Measurements from ENCODE around the gene CTSH. TPM values are rescaled to one million over a fixed set of nuclear protein-coding genes. Genes with fewer than 3 reads are reported as not detected.
"Not testable (repeated sequence)": the region's sequence is repeated elsewhere in the genome, so short reads cannot be mapped to it uniquely, and the experiment has no call there.

The CTSH gene
- total RNA-seq, 1 experiment from 2014 or later: 45.5 TPM

DNA sequence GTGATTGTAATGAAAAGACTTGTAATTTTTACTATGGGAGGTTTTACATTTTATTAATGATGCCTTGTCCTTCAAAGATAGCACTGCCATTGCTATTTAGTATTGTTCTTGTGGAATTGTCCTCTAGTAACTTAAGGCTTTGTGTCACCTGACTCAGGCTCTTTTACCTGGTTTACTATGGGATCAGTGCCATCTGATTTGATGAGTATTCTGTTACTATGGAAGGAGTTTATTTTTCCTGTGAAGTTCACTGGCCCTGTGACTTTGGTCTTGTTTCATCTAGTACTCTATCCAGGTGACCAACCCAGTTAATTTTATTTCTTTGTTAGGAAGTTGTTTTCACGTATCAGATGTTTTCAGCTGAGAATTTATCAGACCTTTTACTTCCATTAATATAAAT, 63.2 kb downstream of the CTSH start:
- no peak for DNase-seq (ENCODE audit: low read depth)

DNA sequence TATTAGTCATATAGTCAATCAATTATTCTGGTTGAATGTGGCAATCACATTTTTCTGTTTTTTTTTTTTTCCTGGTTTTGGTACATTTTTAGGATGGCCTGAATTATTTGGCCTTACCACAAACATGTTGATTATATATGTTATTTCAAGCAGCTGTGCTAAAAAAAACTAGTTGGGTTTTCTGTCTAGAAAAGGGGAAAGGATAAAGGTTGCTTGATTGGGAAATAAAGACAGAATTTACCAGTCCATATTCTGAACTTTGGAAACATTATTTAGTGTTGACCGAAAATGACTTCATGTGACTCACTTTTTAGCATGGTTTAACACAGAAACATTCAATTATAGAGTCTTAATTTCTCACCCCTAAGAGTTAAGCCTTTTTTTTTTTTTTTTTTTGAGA, 64.0 kb downstream of the CTSH start:
- no peak for DNase-seq (ENCODE audit: low read depth)

- DNase-seq (ENCODE audit: low read depth): peak; percentile 72
These were observed 64.7 kb downstream of the CTSH start for GRCh38 chr15:78880242-78880533.

DNA sequence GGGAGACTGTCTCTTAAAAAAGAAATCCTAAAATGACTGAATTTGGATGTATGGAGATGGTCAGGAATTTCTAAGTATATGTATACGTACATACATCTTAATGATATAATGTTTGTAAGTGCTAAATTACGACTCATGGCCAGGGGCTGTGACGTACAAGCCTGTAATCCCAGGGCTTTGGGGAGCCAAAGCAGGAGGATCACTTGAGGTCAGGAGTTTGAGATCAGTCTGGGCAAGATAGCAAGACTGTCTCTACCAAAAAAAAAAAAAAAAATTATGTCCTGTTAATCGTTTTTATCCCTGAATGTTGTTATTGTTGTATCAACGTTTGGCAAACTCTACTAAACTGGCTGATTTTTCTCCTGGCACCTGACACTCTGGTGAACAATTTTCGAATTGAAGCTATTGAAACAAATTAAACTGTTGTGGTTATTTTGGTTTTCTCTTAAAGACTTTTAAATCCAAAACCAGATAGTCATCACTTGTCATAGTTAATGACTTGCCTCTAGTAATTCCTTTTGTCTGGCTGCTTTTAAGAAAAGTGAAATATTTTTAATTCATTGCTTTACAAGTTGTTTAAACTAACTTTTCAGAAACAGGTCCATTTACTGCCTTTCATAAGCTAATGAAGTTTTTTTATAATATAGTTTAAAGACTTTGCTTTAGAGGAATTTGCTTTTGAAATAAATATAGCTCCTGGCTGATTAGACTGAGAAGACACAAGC, 65.2 kb downstream of the CTSH start:
- DNase-seq (ENCODE audit: low read depth): peak; percentile 56

DNA sequence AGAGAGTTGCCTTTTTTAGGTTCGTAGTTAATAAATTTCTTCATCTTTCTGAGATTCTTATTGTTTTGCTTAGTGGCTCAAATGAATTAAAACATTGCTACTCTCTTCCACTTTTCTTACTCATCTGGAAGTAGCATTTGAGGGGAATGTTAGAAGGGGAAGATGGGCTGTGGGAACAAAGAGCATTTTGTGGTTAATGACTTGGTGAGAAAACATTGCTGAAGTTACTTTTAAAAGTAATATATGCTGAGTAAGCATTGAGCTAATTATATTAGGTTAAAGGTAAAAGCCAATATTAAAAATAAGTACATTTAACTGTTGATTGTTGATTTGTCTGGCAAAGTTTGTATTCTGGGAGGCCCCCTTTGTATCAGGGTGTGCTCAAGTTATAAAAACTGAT, 66.5 kb downstream of the CTSH start:
- DNase-seq (ENCODE audit: low read depth): peak; percentile 63

DNA sequence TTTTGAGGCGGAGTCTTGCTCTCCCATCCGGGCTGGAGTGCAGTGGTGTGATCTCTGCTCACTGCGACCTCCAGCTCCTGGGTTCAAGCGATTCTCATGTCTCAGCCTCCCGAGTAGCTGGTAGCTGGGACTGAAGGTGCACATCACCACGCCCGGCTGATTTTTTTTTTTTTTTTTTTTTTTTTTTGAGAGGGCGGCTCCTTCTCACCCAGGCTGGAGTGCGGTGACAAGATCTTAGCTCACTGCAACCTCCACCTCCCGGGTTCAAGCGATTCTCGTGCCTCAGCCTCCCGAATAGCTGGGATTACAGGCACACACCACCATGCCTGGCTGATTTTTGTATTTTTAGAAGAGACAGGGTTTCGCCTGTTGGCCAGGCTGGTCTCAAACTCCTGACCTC, 67.9 kb downstream of the CTSH start:
- DNase-seq (ENCODE audit: low read depth): not testable (repeated sequence)

- DNase-seq (ENCODE audit: low read depth): no peak
These were observed 69.5 kb downstream of the CTSH start for GRCh38 chr15:78875107-78875914.

- DNase-seq (ENCODE audit: low read depth): peak; percentile 31
These were observed 70.8 kb downstream of the CTSH start for GRCh38 chr15:78873793-78874765.

DNA sequence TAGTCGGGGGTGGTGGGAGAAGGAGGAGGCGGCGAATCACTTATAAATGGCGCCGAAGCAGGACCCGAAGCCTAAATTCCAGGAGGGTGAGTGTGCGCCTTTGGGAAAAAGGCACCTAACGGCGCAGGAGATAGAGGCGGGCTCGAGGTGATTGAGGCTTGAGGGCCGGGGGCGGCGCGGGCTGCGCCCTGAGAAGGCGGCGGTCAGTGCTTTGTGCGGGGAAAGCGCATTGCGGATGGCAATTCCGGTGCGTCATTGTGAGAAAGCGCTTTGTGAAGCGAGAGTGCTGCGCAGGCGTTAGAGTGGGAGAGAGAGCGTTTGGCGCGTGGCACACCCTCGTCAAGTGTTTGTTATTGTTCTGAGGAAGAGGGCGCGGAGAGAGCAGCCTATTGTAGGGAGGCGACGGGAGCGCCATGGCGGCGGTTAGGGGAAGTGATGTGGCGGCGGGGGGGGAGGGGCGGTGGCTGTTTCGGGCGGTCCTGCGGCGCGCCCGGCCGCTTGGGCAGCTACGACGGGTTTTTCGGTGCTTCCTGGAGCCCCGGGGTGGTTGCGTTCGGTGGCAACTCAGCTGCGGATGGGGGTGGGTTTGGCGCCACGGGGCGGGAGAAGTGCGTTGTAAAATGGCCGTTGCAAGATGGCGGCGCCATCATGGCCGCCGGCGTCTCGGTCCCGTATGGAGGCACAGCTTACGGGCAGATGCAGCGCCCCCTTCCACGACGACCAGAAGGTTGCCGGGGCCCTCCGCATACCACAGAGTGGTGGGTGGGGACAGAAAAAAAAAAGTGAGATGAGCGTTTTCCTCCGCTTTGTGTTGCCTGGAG, 71.7 kb downstream of the CTSH start:
- DNase-seq (ENCODE audit: low read depth): peak; percentile 90

DNA sequence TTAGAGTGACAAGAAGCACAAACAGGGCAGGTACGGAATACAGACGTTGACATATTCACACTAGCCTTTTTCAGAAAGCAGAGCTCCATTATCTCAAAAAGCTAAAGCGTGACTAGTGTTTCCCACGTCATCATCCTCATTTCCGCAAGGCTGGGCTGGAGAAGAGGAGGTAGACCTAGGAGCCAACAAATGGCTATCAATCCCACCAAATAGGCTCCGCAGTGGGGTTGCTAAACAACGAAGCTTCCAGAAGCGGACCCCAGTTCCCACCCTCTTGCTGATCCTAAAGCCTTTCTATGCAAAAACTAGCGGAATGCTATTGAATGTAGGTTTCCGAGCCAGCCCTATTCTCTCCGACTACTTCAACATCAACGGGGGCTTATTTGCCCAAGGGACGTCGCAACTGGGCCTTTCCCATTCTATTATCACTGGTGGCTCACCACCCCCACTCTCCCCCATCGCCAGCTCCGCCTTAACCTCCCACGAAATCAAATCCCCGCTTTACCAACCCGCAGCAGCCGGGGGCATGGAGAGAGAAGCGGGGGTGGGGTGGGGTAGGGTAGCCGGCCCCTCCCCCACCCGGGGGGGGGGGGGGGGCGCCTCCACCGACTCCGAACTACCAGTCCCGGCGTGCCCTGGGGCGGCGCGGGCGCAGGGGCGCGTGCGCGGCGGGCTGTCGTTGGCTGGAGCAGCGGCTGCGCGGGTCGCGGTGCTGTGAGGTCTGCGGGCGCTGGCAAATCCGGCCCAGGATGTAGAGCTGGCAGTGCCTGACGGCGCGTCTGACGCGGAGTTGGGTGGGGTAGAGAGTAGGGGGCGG, 72.5 kb downstream of the CTSH start, which contains the start of gene MORF4L1:
MORF4L1 (plus strand) TSS at position 736 of the 817 bp plus-strand sequence. CDS start 128 bp downstream, outside the sequence.
- DNase-seq (ENCODE audit: low read depth): peak; percentile 94

DNA sequence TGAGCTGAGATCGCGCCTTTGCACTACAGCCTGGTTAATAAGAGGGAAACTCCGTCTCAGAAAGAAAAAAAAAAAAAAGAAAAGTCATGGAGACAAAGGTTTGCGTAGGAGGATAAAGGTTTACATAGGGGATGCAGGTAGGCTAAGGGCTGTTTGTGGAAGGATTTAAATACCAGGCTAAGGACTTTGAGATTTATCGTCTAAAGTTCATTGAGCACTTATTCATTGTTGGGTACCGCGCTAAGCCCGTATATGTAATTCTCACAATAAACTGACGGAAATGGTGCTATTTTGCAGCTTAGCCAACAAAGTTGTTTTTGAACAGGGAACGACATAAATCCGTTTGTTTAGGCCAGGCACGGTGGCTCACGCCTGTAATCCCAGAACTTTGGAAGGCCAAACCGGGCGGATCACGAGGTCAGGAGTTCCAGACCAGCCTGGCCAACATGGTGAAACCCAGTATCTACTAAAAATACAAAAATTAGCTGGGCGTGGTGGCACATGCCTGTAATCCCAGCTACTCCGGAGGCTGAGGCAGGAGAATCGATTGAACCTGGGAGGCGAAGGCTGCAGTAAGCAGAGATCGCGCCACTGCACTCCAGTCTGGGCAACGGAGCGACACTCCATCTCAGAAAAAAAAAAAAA, 73.2 kb downstream of the CTSH start:
- DNase-seq (ENCODE audit: low read depth): not testable (repeated sequence)

Other genes starting within 250 kb of the CTSH start
- gene ADAMTS7, start 133.6 kb downstream of the CTSH start, total RNA-seq (2014; rRNA removed; shearing (Covaris generic)): 0.25 and 0.79 TPM in 2 replicates
- gene MORF4L1, start 72.2 kb downstream of the CTSH start, total RNA-seq (2014; rRNA removed; shearing (Covaris generic)): 225 and 272 TPM in 2 replicates
- gene RASGRF1, start 145.7 kb upstream of the CTSH start, total RNA-seq (2014; rRNA removed; shearing (Covaris generic)): 0.32 and 0.94 TPM in 2 replicates

Data from M059J (cell line).